ENCODE measurements around the gene VOPP1. TPM values are rescaled to one million over a fixed set of nuclear protein-coding genes. Genes with fewer than 3 reads are reported as not detected.

The VOPP1 gene
- total and polyA plus RNA-seq, 9 of the 15 experiments (the other 6 are each of a cell fraction or from before 2014, with no cell fraction given), result 8.2 to 45.8 (median 31.2) TPM

DNA sequence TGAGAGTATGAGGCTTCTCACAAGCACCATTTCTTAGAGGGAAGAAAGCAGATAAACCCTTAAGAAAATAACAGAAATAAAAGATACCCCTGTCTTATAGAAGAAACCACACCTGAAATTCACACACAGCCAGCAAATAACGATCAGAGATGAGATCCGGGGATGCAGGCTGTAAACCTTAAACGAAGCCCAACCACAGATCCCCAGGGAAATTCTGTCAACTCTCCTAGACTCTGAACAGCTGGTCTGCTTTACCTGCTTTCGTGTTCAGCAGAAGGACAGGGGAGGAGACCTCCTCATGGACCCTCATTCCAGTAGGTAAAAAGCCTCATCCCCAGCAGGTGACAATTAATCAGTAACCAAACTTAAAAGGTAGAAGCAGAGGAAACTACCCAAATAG is 45.0 kb downstream of the VOPP1 start (continued):
- TF ChIP-seq, protein P1, sequence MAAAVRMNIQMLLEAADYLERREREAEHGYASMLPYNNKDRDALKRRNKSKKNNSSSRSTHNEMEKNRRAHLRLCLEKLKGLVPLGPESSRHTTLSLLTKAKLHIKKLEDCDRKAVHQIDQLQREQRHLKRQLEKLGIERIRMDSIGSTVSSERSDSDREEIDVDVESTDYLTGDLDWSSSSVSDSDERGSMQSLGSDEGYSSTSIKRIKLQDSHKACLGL (CRISPR knock-in tag; IDR thresholded peaks at IDR 0.05; ENCODE audit: borderline replicate concordance, poor library complexity, severe bottlenecking), result no peak
- TF ChIP-seq ZNF77 (CRISPR knock-in tag; IDR thresholded peaks at IDR 0.05), result no peak

DNA sequence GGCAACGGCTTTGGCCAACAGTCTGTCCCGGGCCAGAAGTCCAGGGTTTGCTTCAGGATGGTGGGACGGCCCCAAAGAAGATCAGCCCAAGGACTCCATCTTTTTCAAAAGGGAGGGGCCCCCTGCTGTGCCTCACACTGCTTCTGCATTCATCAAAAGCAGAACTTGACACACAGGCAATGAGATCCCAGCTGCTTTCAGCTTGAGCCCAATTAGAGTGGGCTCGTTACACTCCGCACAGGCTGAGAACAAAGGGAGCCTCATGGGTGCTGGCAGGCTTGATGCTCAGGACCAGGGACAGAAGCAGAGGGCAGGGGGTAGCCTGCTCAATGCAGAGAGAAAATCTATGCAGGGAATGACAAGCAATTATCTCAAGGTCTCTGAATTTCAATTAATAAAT is 45.5 kb downstream of the VOPP1 start:
- Histone ChIP-seq H3K27ac (ENCODE audit: extremely low read depth, low read depth, low read length) (no peak overlapping the region), H3K4me1 (replicated peaks in 1 of 2; ENCODE audit: control insufficient read depth in 2 of 2, insufficient read depth in 2 of 2, low read length in 2 of 2) (0 out of 5 replicates have a peak, but pooled peaks cover 0 to 3% of the 10 kb centered on the region in 2 experiments), H3K36me3 (ENCODE audit: control insufficient read depth, insufficient read depth, low read length) (no peaks in the 10 kb centered on the region), H2AFZ (ENCODE audit: low read depth, low read length) (no peak overlapping the region), H3K27me3 (ENCODE audit: control insufficient read depth in 2 of 2, insufficient read depth in 2 of 2, low read length in 2 of 2) (no peaks in the 10 kb centered on the region), H3K9me1 (ENCODE audit: control insufficient read depth, insufficient read depth, low read length) (no peaks in the 10 kb centered on the region), H3K4me2 (ENCODE audit: insufficient read depth, low read length) (no peak overlapping the region), H4K20me1 (replicated peaks; ENCODE audit: control insufficient read depth, insufficient read depth, low read length) (no peaks in the 10 kb centered on the region), H3K79me2 (ENCODE audit: control insufficient read depth, insufficient read depth, low read length) (peaks cover 4% of the 10 kb centered on the region; the same call in 1 of the 3 replicates), H3K9me3 (replicated peaks; ENCODE audit: control insufficient read depth, insufficient read depth, low read depth, low read length) (no peaks in the 10 kb centered on the region), H3K4me3 (no peak overlapping the region), H3K9ac (ENCODE audit: insufficient read depth in 1 of 2, low read depth in 2 of 2, low read length in 2 of 2) (no peak overlapping the region)
- TF ChIP-seq, protein P2, sequence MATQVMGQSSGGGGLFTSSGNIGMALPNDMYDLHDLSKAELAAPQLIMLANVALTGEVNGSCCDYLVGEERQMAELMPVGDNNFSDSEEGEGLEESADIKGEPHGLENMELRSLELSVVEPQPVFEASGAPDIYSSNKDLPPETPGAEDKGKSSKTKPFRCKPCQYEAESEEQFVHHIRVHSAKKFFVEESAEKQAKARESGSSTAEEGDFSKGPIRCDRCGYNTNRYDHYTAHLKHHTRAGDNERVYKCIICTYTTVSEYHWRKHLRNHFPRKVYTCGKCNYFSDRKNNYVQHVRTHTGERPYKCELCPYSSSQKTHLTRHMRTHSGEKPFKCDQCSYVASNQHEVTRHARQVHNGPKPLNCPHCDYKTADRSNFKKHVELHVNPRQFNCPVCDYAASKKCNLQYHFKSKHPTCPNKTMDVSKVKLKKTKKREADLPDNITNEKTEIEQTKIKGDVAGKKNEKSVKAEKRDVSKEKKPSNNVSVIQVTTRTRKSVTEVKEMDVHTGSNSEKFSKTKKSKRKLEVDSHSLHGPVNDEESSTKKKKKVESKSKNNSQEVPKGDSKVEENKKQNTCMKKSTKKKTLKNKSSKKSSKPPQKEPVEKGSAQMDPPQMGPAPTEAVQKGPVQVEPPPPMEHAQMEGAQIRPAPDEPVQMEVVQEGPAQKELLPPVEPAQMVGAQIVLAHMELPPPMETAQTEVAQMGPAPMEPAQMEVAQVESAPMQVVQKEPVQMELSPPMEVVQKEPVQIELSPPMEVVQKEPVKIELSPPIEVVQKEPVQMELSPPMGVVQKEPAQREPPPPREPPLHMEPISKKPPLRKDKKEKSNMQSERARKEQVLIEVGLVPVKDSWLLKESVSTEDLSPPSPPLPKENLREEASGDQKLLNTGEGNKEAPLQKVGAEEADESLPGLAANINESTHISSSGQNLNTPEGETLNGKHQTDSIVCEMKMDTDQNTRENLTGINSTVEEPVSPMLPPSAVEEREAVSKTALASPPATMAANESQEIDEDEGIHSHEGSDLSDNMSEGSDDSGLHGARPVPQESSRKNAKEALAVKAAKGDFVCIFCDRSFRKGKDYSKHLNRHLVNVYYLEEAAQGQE (IDR thresholded peaks at IDR 0.05; ENCODE audit: borderline replicate concordance), result peak; percentile 62
- TF ChIP-seq, protein P2 (CRISPR knock-in tag; IDR thresholded peaks at IDR 0.05; ENCODE audit: low read depth), result no peak
- TF ChIP-seq TCF3 (CRISPR knock-in tag; IDR thresholded peaks at IDR 0.05), result no peak
- TF ChIP-seq, protein P3, sequence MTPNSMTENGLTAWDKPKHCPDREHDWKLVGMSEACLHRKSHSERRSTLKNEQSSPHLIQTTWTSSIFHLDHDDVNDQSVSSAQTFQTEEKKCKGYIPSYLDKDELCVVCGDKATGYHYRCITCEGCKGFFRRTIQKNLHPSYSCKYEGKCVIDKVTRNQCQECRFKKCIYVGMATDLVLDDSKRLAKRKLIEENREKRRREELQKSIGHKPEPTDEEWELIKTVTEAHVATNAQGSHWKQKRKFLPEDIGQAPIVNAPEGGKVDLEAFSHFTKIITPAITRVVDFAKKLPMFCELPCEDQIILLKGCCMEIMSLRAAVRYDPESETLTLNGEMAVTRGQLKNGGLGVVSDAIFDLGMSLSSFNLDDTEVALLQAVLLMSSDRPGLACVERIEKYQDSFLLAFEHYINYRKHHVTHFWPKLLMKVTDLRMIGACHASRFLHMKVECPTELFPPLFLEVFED (CRISPR knock-in tag; conservative IDR thresholded peaks at IDR 0.05), result no peak
- peak in 1 of 3 experiments; percentile 15 for TF ChIP-seq YY1 (IDR thresholded peaks at IDR 0.05; ENCODE audit: borderline replicate concordance in 1 of 3, control insufficient read depth in 1 of 3, extremely low read depth in 1 of 3, insufficient read depth in 3 of 3, insufficient read length in 1 of 3, insufficient replicate concordance in 2 of 3, low read depth in 1 of 3, low read length in 2 of 3)
- TF ChIP-seq CTBP1 (IDR thresholded peaks at IDR 0.05; ENCODE audit: borderline replicate concordance), result 0 out of 2 replicates have a peak, but pooled peaks have one; percentile 13
- FAIRE-seq (no peak), DNase-seq (ENCODE audit: extremely low read depth in 1 of 4, low spot score in 3 of 4) (peak in 1 of 4 experiments; percentile 19), ATAC-seq (peak; percentile 63)
- BruUV-seq (replicated peaks), result no TSS peak
- POLR2A ChIA-PET, result interaction anchor here (1.7 kb wide), 1 partner anchor 27 kb away, joined by 5 read pairs; no protein-coding TSS in a partner anchor
- CTCF ChIA-PET (ENCODE audit: low intra/inter-chr PET ratio), result no interaction called here
- intact Hi-C loops (cut with micrococcal nuclease) (no loop called here), in situ Hi-C loops (cut with MboI) (no loop called here)
- 44% methylated on average over 5 of the region's 5 CpGs for WGBS (ENCODE audit: insufficient coverage, low coverage, missing lambda C conversion rate)
